H1 (cell line): ENCODE data around the gene EXOSC10. TPM values are rescaled to one million over a fixed set of nuclear protein-coding genes. Genes with fewer than 3 reads are reported as not detected.

Source experiments
- POLR2A ChIP-seq, 2 experiments: IDR thresholded peaks; 1 replicate in 1 of 2; 2 replicates in 1 of 2; pipeline ENCODE4 v1.6.1; 2011; ENCODE audit warnings: low read depth in 2 of 2, low read length in 2 of 2, mild to moderate bottlenecking in 2 of 2; ENCODE audit errors: control extremely low read depth in 1 of 2
- polyA plus RNA-seq, 7 experiments: library from polyadenylated mRNA; depleted of rRNA in 3 of 7; stranded (reverse) in 5 of 7; unstranded in 2 of 7; fragments of >200 nt in 5 of 7; fragments of 200-250 nt in 2 of 7; gene quantifications; 1 replicate in 5 of 7; 2 replicates in 1 of 7; 4 replicates in 1 of 7; pipeline versions ENCODE4 v1.2.1 to v1.2.3, GENCODE V29; 2011 to 2013; ENCODE audit warnings: missing spikeins in 2 of 7, mixed read lengths in 2 of 7
- total RNA-seq: library from RNA; stranded (reverse); fragmentation: NEBNext Ultra II Directional; extraction: Animal tissue kit (Norgen Biotek cat#: 25700); gene quantifications from 2 replicates; pipeline ENCODE4 v1.2.1, GENCODE V29; 2021
- TF ChIP-seq, protein P1 (sequence below): fragments of 300-600 bp; sonication (generic); IDR thresholded peaks from 2 replicates; pipeline ENCODE4 v1.7.1; 2012; ENCODE audit warnings: low read length, moderate library complexity, mild to moderate bottlenecking, inconsistent platforms; ENCODE audit not compliant: insufficient replicate concordance

EXOSC10 gene
- total and polyA plus RNA-seq, 2 of the 8 experiments (the other 6 are each of a cell fraction or from before 2014, with no cell fraction given) = 57.9 to 86.1 TPM

- TF ChIP-seq, protein P1, sequence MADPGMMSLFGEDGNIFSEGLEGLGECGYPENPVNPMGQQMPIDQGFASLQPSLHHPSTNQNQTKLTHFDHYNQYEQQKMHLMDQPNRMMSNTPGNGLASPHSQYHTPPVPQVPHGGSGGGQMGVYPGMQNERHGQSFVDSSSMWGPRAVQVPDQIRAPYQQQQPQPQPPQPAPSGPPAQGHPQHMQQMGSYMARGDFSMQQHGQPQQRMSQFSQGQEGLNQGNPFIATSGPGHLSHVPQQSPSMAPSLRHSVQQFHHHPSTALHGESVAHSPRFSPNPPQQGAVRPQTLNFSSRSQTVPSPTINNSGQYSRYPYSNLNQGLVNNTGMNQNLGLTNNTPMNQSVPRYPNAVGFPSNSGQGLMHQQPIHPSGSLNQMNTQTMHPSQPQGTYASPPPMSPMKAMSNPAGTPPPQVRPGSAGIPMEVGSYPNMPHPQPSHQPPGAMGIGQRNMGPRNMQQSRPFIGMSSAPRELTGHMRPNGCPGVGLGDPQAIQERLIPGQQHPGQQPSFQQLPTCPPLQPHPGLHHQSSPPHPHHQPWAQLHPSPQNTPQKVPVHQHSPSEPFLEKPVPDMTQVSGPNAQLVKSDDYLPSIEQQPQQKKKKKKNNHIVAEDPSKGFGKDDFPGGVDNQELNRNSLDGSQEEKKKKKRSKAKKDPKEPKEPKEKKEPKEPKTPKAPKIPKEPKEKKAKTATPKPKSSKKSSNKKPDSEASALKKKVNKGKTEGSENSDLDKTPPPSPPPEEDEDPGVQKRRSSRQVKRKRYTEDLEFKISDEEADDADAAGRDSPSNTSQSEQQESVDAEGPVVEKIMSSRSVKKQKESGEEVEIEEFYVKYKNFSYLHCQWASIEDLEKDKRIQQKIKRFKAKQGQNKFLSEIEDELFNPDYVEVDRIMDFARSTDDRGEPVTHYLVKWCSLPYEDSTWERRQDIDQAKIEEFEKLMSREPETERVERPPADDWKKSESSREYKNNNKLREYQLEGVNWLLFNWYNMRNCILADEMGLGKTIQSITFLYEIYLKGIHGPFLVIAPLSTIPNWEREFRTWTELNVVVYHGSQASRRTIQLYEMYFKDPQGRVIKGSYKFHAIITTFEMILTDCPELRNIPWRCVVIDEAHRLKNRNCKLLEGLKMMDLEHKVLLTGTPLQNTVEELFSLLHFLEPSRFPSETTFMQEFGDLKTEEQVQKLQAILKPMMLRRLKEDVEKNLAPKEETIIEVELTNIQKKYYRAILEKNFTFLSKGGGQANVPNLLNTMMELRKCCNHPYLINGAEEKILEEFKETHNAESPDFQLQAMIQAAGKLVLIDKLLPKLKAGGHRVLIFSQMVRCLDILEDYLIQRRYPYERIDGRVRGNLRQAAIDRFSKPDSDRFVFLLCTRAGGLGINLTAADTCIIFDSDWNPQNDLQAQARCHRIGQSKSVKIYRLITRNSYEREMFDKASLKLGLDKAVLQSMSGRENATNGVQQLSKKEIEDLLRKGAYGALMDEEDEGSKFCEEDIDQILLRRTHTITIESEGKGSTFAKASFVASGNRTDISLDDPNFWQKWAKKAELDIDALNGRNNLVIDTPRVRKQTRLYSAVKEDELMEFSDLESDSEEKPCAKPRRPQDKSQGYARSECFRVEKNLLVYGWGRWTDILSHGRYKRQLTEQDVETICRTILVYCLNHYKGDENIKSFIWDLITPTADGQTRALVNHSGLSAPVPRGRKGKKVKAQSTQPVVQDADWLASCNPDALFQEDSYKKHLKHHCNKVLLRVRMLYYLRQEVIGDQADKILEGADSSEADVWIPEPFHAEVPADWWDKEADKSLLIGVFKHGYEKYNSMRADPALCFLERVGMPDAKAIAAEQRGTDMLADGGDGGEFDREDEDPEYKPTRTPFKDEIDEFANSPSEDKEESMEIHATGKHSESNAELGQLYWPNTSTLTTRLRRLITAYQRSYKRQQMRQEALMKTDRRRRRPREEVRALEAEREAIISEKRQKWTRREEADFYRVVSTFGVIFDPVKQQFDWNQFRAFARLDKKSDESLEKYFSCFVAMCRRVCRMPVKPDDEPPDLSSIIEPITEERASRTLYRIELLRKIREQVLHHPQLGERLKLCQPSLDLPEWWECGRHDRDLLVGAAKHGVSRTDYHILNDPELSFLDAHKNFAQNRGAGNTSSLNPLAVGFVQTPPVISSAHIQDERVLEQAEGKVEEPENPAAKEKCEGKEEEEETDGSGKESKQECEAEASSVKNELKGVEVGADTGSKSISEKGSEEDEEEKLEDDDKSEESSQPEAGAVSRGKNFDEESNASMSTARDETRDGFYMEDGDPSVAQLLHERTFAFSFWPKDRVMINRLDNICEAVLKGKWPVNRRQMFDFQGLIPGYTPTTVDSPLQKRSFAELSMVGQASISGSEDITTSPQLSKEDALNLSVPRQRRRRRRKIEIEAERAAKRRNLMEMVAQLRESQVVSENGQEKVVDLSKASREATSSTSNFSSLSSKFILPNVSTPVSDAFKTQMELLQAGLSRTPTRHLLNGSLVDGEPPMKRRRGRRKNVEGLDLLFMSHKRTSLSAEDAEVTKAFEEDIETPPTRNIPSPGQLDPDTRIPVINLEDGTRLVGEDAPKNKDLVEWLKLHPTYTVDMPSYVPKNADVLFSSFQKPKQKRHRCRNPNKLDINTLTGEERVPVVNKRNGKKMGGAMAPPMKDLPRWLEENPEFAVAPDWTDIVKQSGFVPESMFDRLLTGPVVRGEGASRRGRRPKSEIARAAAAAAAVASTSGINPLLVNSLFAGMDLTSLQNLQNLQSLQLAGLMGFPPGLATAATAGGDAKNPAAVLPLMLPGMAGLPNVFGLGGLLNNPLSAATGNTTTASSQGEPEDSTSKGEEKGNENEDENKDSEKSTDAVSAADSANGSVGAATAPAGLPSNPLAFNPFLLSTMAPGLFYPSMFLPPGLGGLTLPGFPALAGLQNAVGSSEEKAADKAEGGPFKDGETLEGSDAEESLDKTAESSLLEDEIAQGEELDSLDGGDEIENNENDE = no peak
- TF ChIP-seq POLR2A (IDR thresholded peaks at IDR 0.05; ENCODE audit: control extremely low read depth in 1 of 2, low read depth in 2 of 2, low read length in 2 of 2) = no peak
- TF ChIP-seq, all 59 proteins: peak for 0
Measured at GRCh38 chr1:11046270-11046566, 53.5 kb downstream of the EXOSC10 start (continued).
